ENCODE data around the gene TDP1.

Gene TDP1

GRCh38 chr14:89912667-89913211, 43.0 kb upstream of the TDP1 start:
- TF ChIP-seq TAF1 (IDR thresholded peaks at IDR 0.05; ENCODE audit: borderline replicate concordance, insufficient read depth, low read length) (no peak), POLR2AphosphoS5 (IDR thresholded peaks at IDR 0.05; ENCODE audit: low read depth, low read length) (no peak)

GRCh38 chr14:89915114-89915878, 40.4 kb upstream of the TDP1 start:
- TF ChIP-seq SIN3A (IDR thresholded peaks at IDR 0.05; ENCODE audit: borderline replicate concordance, insufficient read depth, low read length) (no peak), TAF1 (IDR thresholded peaks at IDR 0.05; ENCODE audit: borderline replicate concordance, insufficient read depth, low read length) (no peak), POLR2AphosphoS5 (IDR thresholded peaks at IDR 0.05; ENCODE audit: low read depth, low read length) (no peak), FOXP2 (optimal IDR thresholded peaks at IDR 0.05; ENCODE audit: borderline replicate concordance, extremely low read depth, extremely low read length, insufficient read depth) (no peak), REST (IDR thresholded peaks at IDR 0.05; ENCODE audit: insufficient read depth in 1 of 2, low read depth in 2 of 2, low read length in 2 of 2) (no peak)

- TF ChIP-seq POLR2AphosphoS5 (IDR thresholded peaks at IDR 0.05; ENCODE audit: low read depth, low read length): no peak
- TF ChIP-seq FOXP2 (optimal IDR thresholded peaks at IDR 0.05; ENCODE audit: borderline replicate concordance, extremely low read depth, extremely low read length, insufficient read depth): no peak
- TF ChIP-seq TAF1 (IDR thresholded peaks at IDR 0.05; ENCODE audit: borderline replicate concordance, insufficient read depth, low read length): no peak
- TF ChIP-seq REST (IDR thresholded peaks at IDR 0.05; ENCODE audit: insufficient read depth in 1 of 2, low read depth in 2 of 2, low read length in 2 of 2): no peak
- no peak for TF ChIP-seq SIN3A (IDR thresholded peaks at IDR 0.05; ENCODE audit: borderline replicate concordance, insufficient read depth, low read length)
Measured at GRCh38 chr14:89918721-89919120, 37.0 kb upstream of the TDP1 start.

- TF ChIP-seq FOXP2 (optimal IDR thresholded peaks at IDR 0.05; ENCODE audit: borderline replicate concordance, extremely low read depth, extremely low read length, insufficient read depth) (no peak), REST (IDR thresholded peaks at IDR 0.05; ENCODE audit: insufficient read depth in 1 of 2, low read depth in 2 of 2, low read length in 2 of 2) (no peak), SIN3A (IDR thresholded peaks at IDR 0.05; ENCODE audit: borderline replicate concordance, insufficient read depth, low read length) (no peak), POLR2AphosphoS5 (IDR thresholded peaks at IDR 0.05; ENCODE audit: low read depth, low read length) (no peak), TAF1 (IDR thresholded peaks at IDR 0.05; ENCODE audit: borderline replicate concordance, insufficient read depth, low read length) (no peak)
Measured at GRCh38 chr14:89920056-89920455, 35.7 kb upstream of the TDP1 start.

- TF ChIP-seq TAF1 (IDR thresholded peaks at IDR 0.05; ENCODE audit: borderline replicate concordance, insufficient read depth, low read length) (no peak), POLR2AphosphoS5 (IDR thresholded peaks at IDR 0.05; ENCODE audit: low read depth, low read length) (no peak), FOXP2 (optimal IDR thresholded peaks at IDR 0.05; ENCODE audit: borderline replicate concordance, extremely low read depth, extremely low read length, insufficient read depth) (no peak), REST (IDR thresholded peaks at IDR 0.05; ENCODE audit: insufficient read depth in 1 of 2, low read depth in 2 of 2, low read length in 2 of 2) (no peak), SIN3A (IDR thresholded peaks at IDR 0.05; ENCODE audit: borderline replicate concordance, insufficient read depth, low read length) (no peak)
Measured at GRCh38 chr14:89921346-89921745, 34.4 kb upstream of the TDP1 start.

All from PFSK-1 (cell line).